Transverse colon (tissue), 4 donors: ENCODE data around the gene ANKRD44. TPM values are rescaled to one million over a fixed set of nuclear protein-coding genes. Genes with fewer than 3 reads are reported as not detected.

ENCODE experiments used
- DNase-seq: peaks from one replicate; pipeline ENCODE4 v3.0.0-alpha.2; 2019
- H3K27ac ChIP-seq, 4 donors: fragments of 200-600 bp; sonication (generic); 2 replicates each; pipeline ENCODE4 v1.5.1; 2016 to 2018; ENCODE audit warnings: inconsistent platforms in 4 of 4
- H3K27me3 ChIP-seq: fragments of 200-600 bp; sonication (generic); 2 replicates; pipeline ENCODE4 v1.5.1; 2017; ENCODE audit warnings: inconsistent platforms
- H3K36me3 ChIP-seq, 4 donors: fragments of 200-600 bp; sonication (generic); 2 replicates each; pipeline ENCODE4 v1.5.1; 2017 to 2019; ENCODE audit warnings: inconsistent platforms in 4 of 4
- H3K4me1 ChIP-seq, 4 donors: fragments of 200-600 bp; sonication (generic); 2 replicates each; pipeline ENCODE4 v1.5.1; 2017 to 2020; ENCODE audit warnings: inconsistent platforms in 4 of 4
- H3K4me3 ChIP-seq, 4 donors: fragments of 200-600 bp; sonication (generic); 1 replicate in 1 of 4; 2 replicates in 3 of 4; pipeline versions ENCODE4 v1.5.1 to v1.6.1; 2017 to 2019; ENCODE audit warnings: inconsistent platforms in 4 of 4
- H3K9me3 ChIP-seq, 2 donors: fragments of 200-600 bp; sonication (generic); 2 replicates each; pipeline ENCODE4 v1.5.1; 2017 to 2019; ENCODE audit warnings: inconsistent platforms in 2 of 2
- CTCF ChIP-seq, 5 experiments: fragments of 200-600 bp in 3 of 5; fragments of 450-650 bp in 2 of 5; sonication (generic) in 3 of 5; IDR thresholded peaks; 1 replicate in 2 of 5; 2 replicates in 3 of 5; pipeline ENCODE4 v1.5.1; 2016 to 2017; ENCODE audit warnings: antibody characterized with exemption in 5 of 5, inconsistent platforms in 3 of 5, mild to moderate bottlenecking in 2 of 5, moderate library complexity in 1 of 5
- EP300 ChIP-seq: sonication (generic); formaldehyde crosslinking; IDR thresholded peaks from one replicate; pipeline ENCODE4 v1.6.1; 2017; ENCODE audit warnings: antibody characterized with exemption, low read depth
- POLR2A ChIP-seq: fragments of 450-650 bp; IDR thresholded peaks from one replicate; pipeline ENCODE4 v1.6.1; 2016; ENCODE audit warnings: antibody characterized with exemption, mild to moderate bottlenecking, moderate library complexity
- POLR2AphosphoS5 ChIP-seq, 3 donors: sonication (generic); formaldehyde crosslinking; IDR thresholded peaks; one replicate each; pipeline ENCODE4 v1.6.1; 2016; ENCODE audit warnings: antibody characterized with exemption in 3 of 3
- WGBS, 2 donors: methylation state at CpG; one replicate each; pipeline ENCODE4 v1.1.5; 2018; ENCODE audit warnings: low coverage in 1 of 2; 5-methylcytosine and 5-hydroxymethylcytosine counted together
- in situ Hi-C, 4 donors: fragments of 200-750 bp; cut with MboI; loops; one replicate each; pipeline versions ENCODE4 v1.15.0 to v1.15.1; 2017; ENCODE audit warnings: low sequenced_read_pairs in 3 of 4, low pct_ligation_motif_present in 1 of 4, low pct_unique_long_range_greater_than_20kb in 1 of 4
- intact Hi-C: fragments of 100-400 bp; cut with DNase I; formaldehyde crosslinking; loops from one replicate; pipeline ENCODE4 v1.15.1; 2023; ENCODE audit warnings: low total_unique reads
- total RNA-seq, 4 donors: library from RNA; depleted of rRNA; stranded (reverse); fragments of >200 nt; gene quantifications; one replicate each; pipeline ENCODE4 v1.1.0, GENCODE V29; 2016

ANKRD44 gene
- total RNA-seq, 4 donors from 2014 or later = 13.9 to 46.8 (median 27.5) TPM

DNA sequence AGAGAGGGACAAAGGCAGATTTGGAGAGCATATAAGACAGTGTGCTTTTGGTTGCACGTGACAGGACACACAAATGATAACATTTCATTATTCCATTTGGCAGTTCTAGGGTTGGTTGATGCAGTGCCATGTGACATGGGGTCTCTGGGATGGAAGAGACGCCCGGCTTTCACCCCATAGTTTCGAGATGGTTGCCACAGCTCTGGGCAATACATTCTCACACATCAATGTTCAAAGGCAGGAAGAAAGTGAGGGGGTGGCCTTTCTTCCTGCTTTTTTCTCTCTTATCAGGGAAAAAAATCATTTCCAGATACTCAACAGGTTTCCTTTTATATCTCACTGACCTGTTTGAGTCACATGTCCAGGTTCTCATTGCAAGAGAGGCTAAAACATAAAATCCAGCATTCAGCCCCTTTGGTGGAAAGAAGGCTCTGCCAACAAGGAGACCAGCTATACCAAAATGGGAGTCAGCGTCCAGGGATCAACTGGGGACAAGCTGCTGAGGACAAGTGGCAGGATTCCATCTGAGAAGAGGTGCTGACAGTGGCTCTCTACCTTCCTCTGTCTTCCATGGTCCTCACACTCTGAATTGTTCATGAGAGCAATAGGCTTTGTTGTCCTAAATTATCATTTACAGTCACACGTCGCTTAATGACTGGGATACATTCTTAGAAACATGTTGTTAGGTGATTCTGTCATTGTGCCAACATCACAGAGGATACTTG, 29.1 kb upstream of the ANKRD44 start:
- H3K9me3 ChIP-seq = no peaks in the 10 kb centered on the region
- H3K4me3 ChIP-seq = no peak overlapping the region
- intact Hi-C loops = no loop called here
- no peaks in the 10 kb centered on the region for H3K27me3 ChIP-seq
- no peaks in the 10 kb centered on the region for H3K36me3 ChIP-seq
- in situ Hi-C loops = no loop called here
- 71 to 74% methylated on average over 4 to 7 of the region's 7 CpGs for WGBS, 2 donors
- no peaks in the 10 kb centered on the region for H3K4me1 ChIP-seq
- DNase-seq = no peak
- H3K27ac ChIP-seq = no peak overlapping the region
- no peak for TF ChIP-seq POLR2AphosphoS5 (IDR thresholded peaks at IDR 0.05)
- TF ChIP-seq CTCF (IDR thresholded peaks at IDR 0.05) = no peak
- TF ChIP-seq POLR2A = no peak
- no peak for TF ChIP-seq EP300

GRCh38 chr2:197339016-197339415, 28.4 kb upstream of the ANKRD44 start:
- Histone ChIP-seq H3K27me3 (no peaks in the 10 kb centered on the region), H3K9me3 (no peaks in the 10 kb centered on the region), H3K4me1 (no peaks in the 10 kb centered on the region), H3K4me3 (no peak overlapping the region), H3K36me3 (no peaks in the 10 kb centered on the region), H3K27ac (no peak overlapping the region)
- WGBS, 2 donors = 85% methylated on average over 7 to 8 of the region's 8 CpGs
- in situ Hi-C loops (no loop called here), intact Hi-C loops (no loop called here)
- no peak for TF ChIP-seq CTCF (IDR thresholded peaks at IDR 0.05)
- no peak for TF ChIP-seq POLR2A
- TF ChIP-seq EP300 = no peak
- TF ChIP-seq POLR2AphosphoS5 (IDR thresholded peaks at IDR 0.05) = no peak
- no peak for DNase-seq

GRCh38 chr2:197332641-197333040, 22.1 kb upstream of the ANKRD44 start:
- 96% methylated on average over 2 of the region's 2 CpGs for WGBS, 2 donors
- Histone ChIP-seq H3K27me3 (no peaks in the 10 kb centered on the region), H3K36me3 (no peaks in the 10 kb centered on the region), H3K4me3 (no peak overlapping the region), H3K27ac (no peak overlapping the region), H3K4me1 (no peaks in the 10 kb centered on the region), H3K9me3 (no peaks in the 10 kb centered on the region)
- TF ChIP-seq POLR2AphosphoS5 (IDR thresholded peaks at IDR 0.05) (no peak), CTCF (IDR thresholded peaks at IDR 0.05) (no peak), EP300 (no peak), POLR2A (no peak)
- in situ Hi-C loops (no loop called here), intact Hi-C loops (no loop called here)
- DNase-seq = no peak

DNA sequence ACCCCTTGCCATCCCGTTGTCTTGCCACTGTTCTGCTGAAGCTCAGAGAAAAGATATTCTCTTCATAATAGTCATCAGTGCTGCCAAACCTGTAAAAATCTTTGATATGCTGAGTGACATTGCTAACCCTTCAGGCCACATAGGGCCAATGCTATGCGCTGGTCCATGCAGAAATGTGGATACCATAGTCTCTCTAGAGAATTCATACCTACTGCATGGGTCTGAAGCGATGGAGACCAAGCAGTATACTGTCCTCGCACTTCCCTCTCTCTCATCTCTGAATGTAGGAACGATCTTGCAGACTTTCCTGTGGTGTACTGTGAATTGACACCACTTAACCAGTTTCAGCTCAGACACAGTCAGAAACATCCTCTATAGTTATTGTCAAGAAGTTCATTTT, 17.9 kb upstream of the ANKRD44 start:
- intact Hi-C loops = no loop called here
- in situ Hi-C loops = no loop called here
- 50 to 90% methylated on average over 1 to 5 of the region's 5 CpGs for WGBS, 2 donors
- no peak for DNase-seq
- H3K9me3 ChIP-seq = no peaks in the 10 kb centered on the region
- no peak for TF ChIP-seq CTCF (IDR thresholded peaks at IDR 0.05)
- no peak for TF ChIP-seq POLR2A
- TF ChIP-seq EP300 = no peak
- no peak for TF ChIP-seq POLR2AphosphoS5 (IDR thresholded peaks at IDR 0.05)
- H3K27ac ChIP-seq = no peak overlapping the region
- no peaks in the 10 kb centered on the region for H3K4me1 ChIP-seq
- no peaks in the 10 kb centered on the region for H3K27me3 ChIP-seq
- H3K4me3 ChIP-seq = no peak overlapping the region
- no peaks in the 10 kb centered on the region for H3K36me3 ChIP-seq
